Measurements from ENCODE around the gene MMP19.

GRCh38 chr12:55797068-55797467 is 45.7 kb downstream of the MMP19 start:
- TF ChIP-seq POLR2AphosphoS5 (IDR thresholded peaks at IDR 0.05; ENCODE audit: borderline replicate concordance, low read depth, low read length) (no peak), EZH2 (IDR thresholded peaks at IDR 0.05) (no peak)
